Measurements from ENCODE around the gene BFSP2.

DNA sequence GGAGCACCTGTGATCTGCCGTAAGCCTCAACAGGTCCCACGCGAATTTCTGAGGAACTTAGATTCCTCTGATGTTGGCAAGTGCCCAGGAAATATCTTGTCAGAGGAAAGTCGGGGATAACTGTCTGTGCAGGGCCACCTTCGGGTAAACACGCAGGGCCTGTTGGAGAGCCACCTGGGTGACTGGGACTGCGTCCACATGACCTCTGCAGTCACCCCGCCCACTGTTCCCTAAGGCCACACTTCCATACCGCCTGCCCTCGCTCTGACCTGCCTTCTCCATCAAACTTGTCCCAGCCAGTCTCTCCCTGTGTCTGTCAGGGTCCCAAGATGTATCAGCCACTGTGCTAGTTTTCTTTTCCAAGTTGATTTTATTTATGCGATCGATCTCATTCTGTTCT is 28.7 kb downstream of the BFSP2 start:
- no peak for TF ChIP-seq POLR2A (IDR thresholded peaks at IDR 0.05)
- TF ChIP-seq, protein P1, sequence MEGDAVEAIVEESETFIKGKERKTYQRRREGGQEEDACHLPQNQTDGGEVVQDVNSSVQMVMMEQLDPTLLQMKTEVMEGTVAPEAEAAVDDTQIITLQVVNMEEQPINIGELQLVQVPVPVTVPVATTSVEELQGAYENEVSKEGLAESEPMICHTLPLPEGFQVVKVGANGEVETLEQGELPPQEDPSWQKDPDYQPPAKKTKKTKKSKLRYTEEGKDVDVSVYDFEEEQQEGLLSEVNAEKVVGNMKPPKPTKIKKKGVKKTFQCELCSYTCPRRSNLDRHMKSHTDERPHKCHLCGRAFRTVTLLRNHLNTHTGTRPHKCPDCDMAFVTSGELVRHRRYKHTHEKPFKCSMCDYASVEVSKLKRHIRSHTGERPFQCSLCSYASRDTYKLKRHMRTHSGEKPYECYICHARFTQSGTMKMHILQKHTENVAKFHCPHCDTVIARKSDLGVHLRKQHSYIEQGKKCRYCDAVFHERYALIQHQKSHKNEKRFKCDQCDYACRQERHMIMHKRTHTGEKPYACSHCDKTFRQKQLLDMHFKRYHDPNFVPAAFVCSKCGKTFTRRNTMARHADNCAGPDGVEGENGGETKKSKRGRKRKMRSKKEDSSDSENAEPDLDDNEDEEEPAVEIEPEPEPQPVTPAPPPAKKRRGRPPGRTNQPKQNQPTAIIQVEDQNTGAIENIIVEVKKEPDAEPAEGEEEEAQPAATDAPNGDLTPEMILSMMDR (IDR thresholded peaks at IDR 0.05): no peak
